HG03575 (cell line): Measurements from ENCODE around the gene ACKR4.
"Not testable (repeated sequence)": the region's sequence is repeated elsewhere in the genome, so short reads cannot be mapped to it uniquely, and the experiment has no call there.

ENCODE experiments used
- ATAC-seq: cut with Tn5 transposase; IDR thresholded peaks from one replicate; pipeline ENCODE4 v1.9.1; 2021; ENCODE audit not compliant: unreplicated experiment, insufficient number of reproducible peaks, low FRiP score; ENCODE audit errors: extremely low read depth

Gene ACKR4

GRCh38 chr3:132596816-132597433, at the start of gene ACKR4:
ACKR4 (plus strand) TSS chr3:132597270; CDS start chr3:132600398, 3,128 bp downstream.
- no peak for ATAC-seq

GRCh38 chr3:132549169-132549568, 47.9 kb upstream of the ACKR4 start:
- ATAC-seq = no peak

- ATAC-seq = no peak
Measured at GRCh38 chr3:132549890-132550578, 47.0 kb upstream of the ACKR4 start.

- no peak for ATAC-seq
Measured at GRCh38 chr3:132550579-132551305, 46.3 kb upstream of the ACKR4 start.

DNA sequence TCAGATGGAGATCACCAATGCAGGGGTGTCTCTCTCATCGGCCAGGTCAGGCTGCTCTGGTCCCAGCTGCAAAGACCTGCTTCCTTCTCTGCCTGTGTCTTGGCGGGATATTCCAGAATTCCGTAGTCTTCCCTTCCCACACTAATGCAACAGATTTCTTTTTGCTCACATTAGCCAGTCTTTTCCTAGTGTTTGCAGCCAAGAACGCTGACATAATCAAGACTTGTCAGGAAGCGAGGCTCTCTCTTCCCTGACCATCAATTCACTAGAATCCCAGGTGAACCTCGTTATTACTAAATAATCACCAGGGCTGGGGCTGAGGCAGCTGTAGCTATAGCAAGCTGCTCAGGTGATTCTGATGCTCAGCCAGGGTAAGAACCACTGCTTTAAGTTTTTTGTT, 43.2 kb upstream of the ACKR4 start:
- no peak for ATAC-seq

DNA sequence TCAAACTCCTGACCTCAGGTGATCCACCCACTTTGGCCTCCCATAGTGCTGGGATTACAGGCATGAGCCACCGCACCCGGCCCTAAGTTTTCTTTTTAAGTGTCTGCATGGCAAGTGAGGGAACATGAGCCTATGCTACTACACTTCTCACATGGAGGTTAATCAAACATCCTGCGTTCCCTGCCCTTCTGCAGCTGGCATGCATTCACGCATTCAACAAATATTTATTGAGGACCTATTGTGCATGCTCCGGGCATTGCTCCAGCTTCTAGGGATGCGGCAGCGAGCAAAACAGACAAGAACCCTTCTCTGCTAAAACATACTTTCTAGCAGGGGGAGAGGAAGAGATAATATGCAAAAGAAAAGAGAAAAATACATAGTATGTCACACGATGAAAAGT, 42.6 kb upstream of the ACKR4 start:
- ATAC-seq = no peak

- no peak for ATAC-seq
Measured at GRCh38 chr3:132555306-132556035, 41.6 kb upstream of the ACKR4 start.

- ATAC-seq = not testable (repeated sequence)
Measured at GRCh38 chr3:132556036-132556386, 41.1 kb upstream of the ACKR4 start.

DNA sequence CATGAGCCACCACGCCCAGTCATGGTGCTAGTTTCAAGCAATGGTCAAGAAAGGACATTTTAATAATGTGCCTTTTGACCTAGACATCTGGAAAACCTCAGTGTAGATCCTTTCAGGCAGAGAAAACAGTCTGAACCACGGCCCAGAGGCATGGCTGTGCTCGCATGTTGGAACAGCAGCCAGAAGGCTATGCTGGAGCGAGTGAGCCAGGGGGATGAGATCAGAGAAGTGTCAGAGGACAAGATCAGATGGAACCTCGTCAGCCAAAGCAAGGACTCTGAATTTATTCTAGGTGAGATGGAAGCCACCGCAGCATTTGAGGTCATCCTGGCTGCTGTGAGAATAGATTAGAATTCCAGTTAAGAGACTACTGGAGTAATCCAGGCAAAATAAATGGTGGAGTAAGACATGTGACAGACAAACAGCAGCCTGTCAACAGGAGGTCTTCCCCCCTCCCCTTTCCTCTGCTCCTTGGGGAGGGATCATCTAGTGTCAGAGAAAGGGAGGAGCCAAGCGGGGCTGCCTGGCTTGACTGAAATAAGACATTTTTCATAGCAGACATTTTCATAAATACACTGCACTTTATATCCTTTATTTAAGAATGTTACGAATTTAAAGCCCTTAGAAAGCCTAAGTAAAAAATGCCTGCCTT, 40.4 kb upstream of the ACKR4 start:
- ATAC-seq = no peak

DNA sequence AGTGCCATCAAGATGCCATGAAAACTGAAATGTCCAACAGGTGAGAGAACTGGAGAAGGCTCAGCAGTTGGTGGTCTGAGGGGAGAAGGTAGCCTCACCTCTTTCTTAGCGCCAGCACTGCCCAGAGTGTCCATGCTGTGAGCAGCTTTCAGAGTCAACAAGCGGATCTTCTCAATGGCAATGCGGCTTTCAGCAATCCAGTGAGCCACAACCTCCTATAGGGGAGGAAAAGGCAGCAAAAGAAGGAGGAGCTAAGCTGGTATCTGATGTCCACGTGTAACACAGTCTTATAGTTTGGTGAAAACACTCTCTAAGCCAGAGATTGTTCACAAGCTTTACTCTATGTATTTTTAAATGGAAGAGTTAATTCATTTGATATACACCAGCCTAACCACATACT, 36.1 kb upstream of the ACKR4 start:
- no peak for ATAC-seq

- ATAC-seq = no peak
Measured at GRCh38 chr3:132563420-132564069, 33.5 kb upstream of the ACKR4 start.

DNA sequence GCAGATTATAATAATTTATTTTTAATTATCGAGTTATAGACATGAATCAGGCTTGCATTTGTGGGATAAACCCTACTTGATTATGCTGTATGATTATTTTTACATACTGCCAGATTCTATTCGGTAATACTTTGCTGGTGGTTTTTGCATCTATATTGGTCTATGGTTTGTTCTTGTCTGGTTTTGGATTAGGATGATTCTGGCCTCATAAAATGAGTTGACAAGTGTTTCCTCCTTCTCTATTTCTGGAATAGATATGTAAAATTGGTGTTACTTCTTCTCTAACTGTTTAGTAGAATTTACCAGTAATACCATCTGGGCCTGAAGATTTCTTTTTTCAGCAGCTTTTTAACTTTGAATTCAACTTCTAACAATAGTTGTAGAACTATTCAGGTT, 33.0 kb upstream of the ACKR4 start:
- ATAC-seq = no peak

DNA sequence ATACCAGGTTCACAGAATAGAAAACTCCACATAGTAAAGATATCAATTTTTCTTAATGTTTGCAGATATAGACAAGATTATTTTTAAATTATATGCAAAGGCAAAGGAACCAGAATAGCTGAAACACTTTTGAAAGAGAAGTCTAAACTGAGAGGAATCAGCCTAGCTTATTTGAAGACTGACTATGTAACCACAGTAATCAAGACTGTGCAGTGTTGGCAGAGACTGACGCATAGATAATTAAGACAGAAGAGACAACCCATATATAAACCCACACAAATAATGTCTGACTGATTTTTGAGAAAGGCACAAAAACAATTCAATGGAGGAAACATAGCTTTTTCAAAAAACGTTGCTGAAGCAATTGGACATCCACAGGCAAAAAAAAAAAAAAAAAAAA, 28.6 kb upstream of the ACKR4 start:
- no peak for ATAC-seq

- ATAC-seq = no peak
Measured at GRCh38 chr3:132569153-132569552, 27.9 kb upstream of the ACKR4 start.

DNA sequence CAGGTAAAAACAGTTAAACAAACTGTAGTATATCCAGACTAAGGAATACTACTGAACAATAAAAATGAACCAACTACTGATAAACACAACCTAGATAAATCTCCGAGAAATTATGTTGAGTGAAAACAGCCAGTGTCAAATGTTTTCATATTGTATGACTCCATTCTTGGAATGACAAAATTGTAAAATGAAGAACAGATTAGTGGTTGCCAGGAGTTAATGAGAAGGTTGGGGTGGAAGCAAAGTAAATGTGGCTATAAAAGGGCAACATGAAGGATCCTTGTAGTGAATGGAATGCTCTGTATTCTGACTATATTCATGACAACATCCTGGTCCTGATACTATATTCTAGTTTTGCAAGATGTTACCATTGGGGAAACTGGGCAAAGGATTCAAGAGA, 27.5 kb upstream of the ACKR4 start:
- ATAC-seq = no peak

DNA sequence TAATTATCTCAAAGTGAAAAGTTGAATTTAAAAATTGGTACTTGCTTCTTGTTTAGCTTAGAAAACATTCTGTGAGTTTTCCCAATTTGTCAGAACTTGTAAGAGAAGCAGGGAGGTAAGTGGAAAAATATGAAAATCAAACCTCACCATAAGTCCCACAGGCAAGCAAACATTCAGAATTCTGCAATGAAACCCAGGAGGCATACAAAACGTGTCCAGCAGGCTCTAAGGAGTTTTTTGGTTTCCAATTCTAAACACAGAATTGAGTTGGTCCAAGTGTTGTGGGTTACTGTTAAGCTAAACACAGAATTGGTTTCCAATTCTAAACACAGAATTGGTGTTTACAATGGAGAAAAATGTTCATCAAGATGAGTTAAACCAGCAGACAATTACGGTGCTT, 27.1 kb upstream of the ACKR4 start:
- no peak for ATAC-seq

GRCh38 chr3:132573797-132574211, 23.3 kb upstream of the ACKR4 start:
- no peak for ATAC-seq

DNA sequence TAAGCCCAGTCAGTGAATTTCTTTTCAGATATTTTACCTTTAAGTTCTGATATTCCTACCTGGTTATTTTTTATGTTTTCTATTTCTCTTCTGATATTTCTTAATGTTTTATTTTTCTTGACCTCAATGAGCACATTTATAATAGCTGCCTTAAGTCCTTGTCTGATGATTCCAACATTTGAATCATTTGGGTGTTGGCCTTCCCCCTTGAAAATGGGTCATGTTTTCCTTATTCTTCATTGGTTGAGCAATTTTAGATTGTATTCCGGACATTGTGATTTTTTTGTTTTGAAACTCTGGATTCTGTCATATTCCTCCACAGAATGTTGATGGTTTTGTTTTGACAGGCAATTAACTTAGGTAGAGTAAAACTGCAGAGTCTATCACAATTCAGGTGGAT, 9.7 kb upstream of the ACKR4 start:
- no peak for ATAC-seq

DNA sequence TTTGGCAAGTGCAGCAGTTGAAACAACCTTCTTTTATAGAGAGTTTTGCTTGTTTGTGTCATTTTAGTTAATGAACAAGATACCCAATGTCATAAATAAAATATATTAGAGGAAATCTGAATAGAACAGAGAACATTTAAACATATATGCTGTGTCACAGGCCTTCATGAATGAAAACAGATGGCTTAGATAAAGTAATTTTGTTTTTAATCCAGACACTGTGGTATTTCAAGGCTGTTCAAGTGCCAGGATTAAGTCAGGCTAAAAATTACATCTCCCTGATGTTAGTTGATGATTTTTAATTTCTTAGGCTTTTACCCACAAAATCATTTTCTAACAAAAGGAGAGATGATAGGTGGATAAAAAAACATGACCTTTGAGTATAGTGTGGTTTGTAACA, 4.9 kb upstream of the ACKR4 start:
- ATAC-seq = no peak
